H9 (cell line): ENCODE results near the gene CYP8B1. TPM values are rescaled to one million over a fixed set of nuclear protein-coding genes. Genes with fewer than 3 reads are reported as not detected.

Source experiments
- DNase-seq: peaks from one replicate; pipeline ENCODE4 v3.0.0-alpha.2; 2017
- H2AFZ ChIP-seq: one replicate; pipeline ENCODE4 v1.6.1; 2013; ENCODE audit warnings: mild to moderate bottlenecking, low read length, control low read depth, moderate library complexity
- H2AK5ac ChIP-seq: 2 replicates; pipeline ENCODE4 v1.6.1; 2013; ENCODE audit warnings: low read length, control low read depth, mixed read lengths; ENCODE audit not compliant: insufficient read length
- H2BK120ac ChIP-seq: one replicate; pipeline ENCODE4 v1.6.1; 2013; ENCODE audit warnings: low read depth, mild to moderate bottlenecking, low read length, control low read depth, inconsistent platforms; ENCODE audit not compliant: poor library complexity, severe bottlenecking
- H2BK12ac ChIP-seq: 2 replicates; pipeline ENCODE4 v1.6.1; 2013; ENCODE audit warnings: low read length, control low read depth, mixed read lengths, low read depth; ENCODE audit not compliant: insufficient read length
- H2BK15ac ChIP-seq: 2 replicates; pipeline ENCODE4 v1.6.1; 2013; ENCODE audit warnings: low read depth, low read length, control low read depth
- H2BK20ac ChIP-seq: one replicate; pipeline ENCODE4 v1.6.1; 2013; ENCODE audit warnings: low read depth, mild to moderate bottlenecking, low read length, control low read depth, inconsistent platforms; ENCODE audit not compliant: poor library complexity, severe bottlenecking
- H2BK5ac ChIP-seq: 2 replicates; pipeline ENCODE4 v1.6.1; 2013; ENCODE audit warnings: low read length, control low read depth, mixed read lengths; ENCODE audit not compliant: insufficient read length
- H3K14ac ChIP-seq: 2 replicates; pipeline ENCODE4 v1.6.1; 2013; ENCODE audit warnings: low read length, control low read depth; ENCODE audit not compliant: insufficient read depth
- H3K18ac ChIP-seq: 2 replicates; pipeline ENCODE4 v1.6.1; 2013; ENCODE audit warnings: low read depth, mild to moderate bottlenecking, mixed read lengths, low read length, control low read depth; ENCODE audit not compliant: insufficient read length
- H3K23ac ChIP-seq: 2 replicates; pipeline ENCODE4 v1.6.1; 2013; ENCODE audit warnings: low read length, control low read depth, mixed read lengths, low read depth; ENCODE audit not compliant: insufficient read length
- H3K23me2 ChIP-seq: 2 replicates; pipeline ENCODE4 v1.6.1; 2013; ENCODE audit warnings: low read depth, mild to moderate bottlenecking, mixed read lengths, low read length, control low read depth; ENCODE audit not compliant: insufficient read length, poor library complexity, severe bottlenecking
- H3K27ac ChIP-seq: 2 replicates; pipeline ENCODE4 v1.5.1; 2013; ENCODE audit warnings: low read length, control low read depth, mixed read lengths, low read depth; ENCODE audit not compliant: insufficient read length
- H3K27me3 ChIP-seq: 2 replicates; pipeline ENCODE4 v1.6.1; 2013; ENCODE audit warnings: low read length, control low read depth, inconsistent platforms; ENCODE audit not compliant: insufficient read depth
- H3K4ac ChIP-seq: 2 replicates; pipeline ENCODE4 v1.6.1; 2013; ENCODE audit warnings: low read depth, mild to moderate bottlenecking, control low read depth, inconsistent platforms, low read length, moderate library complexity
- H3K4me1 ChIP-seq: 2 replicates; pipeline ENCODE4 v1.6.1; 2013; ENCODE audit warnings: low read length, control low read depth, inconsistent platforms; ENCODE audit not compliant: insufficient read depth
- H3K4me2 ChIP-seq: 2 replicates; pipeline ENCODE4 v1.6.1; 2013; ENCODE audit warnings: low read length, control low read depth, mixed read lengths; ENCODE audit not compliant: insufficient read length, insufficient read depth
- H3K56ac ChIP-seq: 2 replicates; pipeline ENCODE4 v1.6.1; 2013; ENCODE audit warnings: low read depth, mild to moderate bottlenecking, mixed read lengths, low read length, control low read depth; ENCODE audit not compliant: insufficient read length
- H3K79me1 ChIP-seq: 2 replicates; pipeline ENCODE4 v1.6.1; 2013; ENCODE audit warnings: low read depth, mild to moderate bottlenecking, moderate library complexity, low read length, control low read depth, inconsistent platforms; ENCODE audit not compliant: insufficient read depth, poor library complexity, severe bottlenecking
- H3K79me2 ChIP-seq: 2 replicates; pipeline ENCODE4 v1.6.1; 2013; ENCODE audit warnings: low read length, control low read depth, inconsistent platforms; ENCODE audit not compliant: insufficient read depth
- H3K9ac ChIP-seq: 2 replicates; pipeline ENCODE4 v1.6.1; 2013; ENCODE audit warnings: low read length, control low read depth, mixed read lengths; ENCODE audit not compliant: insufficient read length; ENCODE audit errors: extremely low read depth
- H3K9me3 ChIP-seq: one replicate; pipeline ENCODE4 v1.6.1; 2013; ENCODE audit warnings: low read depth, low read length, inconsistent platforms; ENCODE audit not compliant: control insufficient read depth
- H3T11ph ChIP-seq: one replicate; pipeline ENCODE4 v1.6.1; 2013; ENCODE audit warnings: mild to moderate bottlenecking, low read length, control low read depth, inconsistent platforms
- H4K20me1 ChIP-seq: one replicate; pipeline ENCODE4 v1.6.1; 2013; ENCODE audit not compliant: control insufficient read depth, insufficient read length, insufficient read depth
- H4K5ac ChIP-seq: 2 replicates; pipeline ENCODE4 v1.6.1; 2013; ENCODE audit warnings: low read depth, mild to moderate bottlenecking, mixed read lengths, low read length, control low read depth; ENCODE audit not compliant: insufficient read length
- H4K8ac ChIP-seq: replicated peaks from 2 replicates; pipeline ENCODE4 v1.6.1; 2013; ENCODE audit warnings: low read length, control low read depth, mixed read lengths, low read depth; ENCODE audit not compliant: insufficient read length
- H4K91ac ChIP-seq: 2 replicates; pipeline ENCODE4 v1.6.1; 2013; ENCODE audit warnings: low read depth, mild to moderate bottlenecking, moderate library complexity, mixed read lengths, low read length, control low read depth; ENCODE audit not compliant: insufficient read length
- H3K27ac Mint-ChIP-seq, 3 experiments: 2 replicates in 2 of 3; 3 replicates in 1 of 3; pipeline ENCODE4 v1.8.0; 2020 to 2021; ENCODE audit warnings: mixed read lengths in 3 of 3, mild to moderate bottlenecking in 1 of 3, moderate library complexity in 1 of 3
- H3K27me3 Mint-ChIP-seq: 2 replicates; pipeline ENCODE4 v1.8.0; 2021; ENCODE audit warnings: low read depth, mild to moderate bottlenecking, moderate library complexity, mixed read lengths
- H3K36me3 Mint-ChIP-seq, 3 experiments: 2 replicates in 2 of 3; 3 replicates in 1 of 3; pipeline ENCODE4 v1.8.0; 2020 to 2021; ENCODE audit warnings: low read depth in 3 of 3, mixed read lengths in 3 of 3; ENCODE audit not compliant: insufficient read depth in 1 of 3
- H3K4me1 Mint-ChIP-seq, 2 experiments: 2 replicates each; pipeline ENCODE4 v1.8.0; 2020; ENCODE audit warnings: mixed read lengths in 2 of 2
- H3K4me3 Mint-ChIP-seq, 2 experiments: 2 replicates in 1 of 2; 3 replicates in 1 of 2; pipeline ENCODE4 v1.8.0; 2020 to 2021; ENCODE audit warnings: mild to moderate bottlenecking in 2 of 2, mixed read lengths in 2 of 2, moderate library complexity in 1 of 2
- H3K9me3 Mint-ChIP-seq, 2 experiments: 2 replicates in 1 of 2; 3 replicates in 1 of 2; pipeline ENCODE4 v1.8.0; 2020; ENCODE audit warnings: mild to moderate bottlenecking in 2 of 2, mixed read lengths in 2 of 2, moderate library complexity in 1 of 2
- WGBS: extraction: QIAGEN DNeasy Blood & Tissue Kit; methylation state at CpG from one replicate; pipeline ENCODE4 v1.1.7; 2013; ENCODE audit warnings: missing lambda C conversion rate, low lambda C conversion rate, mixed read lengths; ENCODE audit not compliant: insufficient read length; ENCODE audit errors: extremely low coverage; 5-methylcytosine and 5-hydroxymethylcytosine counted together
- total RNA-seq: library from RNA; stranded (reverse); gene quantifications from 2 replicates; pipeline ENCODE4 v1.2.1, GENCODE V29; 2021
- TF ChIP-seq, protein P1 (sequence below): fragments of 200-600 bp; sonication (generic); conservative IDR thresholded peaks from 3 replicates; pipeline ENCODE4 v1.8.0; 2021; ENCODE audit warnings: antibody characterized with exemption, mild to moderate bottlenecking

CYP8B1 gene
- total RNA-seq, 1 experiment from 2014 or later: not detected

- H2BK15ac ChIP-seq: no peak overlapping the region
- no peak overlapping the region for H3K4ac ChIP-seq
- H3K23ac ChIP-seq: no peak overlapping the region
- H2BK120ac ChIP-seq: no peak overlapping the region
- Mint-ChIP-seq H3K9me3 (no peaks in the 10 kb centered on the region), H3K36me3 (no peaks in the 10 kb centered on the region), H3K27ac (no peak overlapping the region; a peak in 1 of 7 replicates), H3K4me1 (no peaks in the 10 kb centered on the region), H3K27me3 (peaks cover 9% of the 10 kb centered on the region), H3K4me3 (no peak overlapping the region)
- H2BK12ac ChIP-seq: no peak overlapping the region
- no peak for DNase-seq
- no peaks in the 10 kb centered on the region for H3K79me1 ChIP-seq
- TF ChIP-seq, protein P1, sequence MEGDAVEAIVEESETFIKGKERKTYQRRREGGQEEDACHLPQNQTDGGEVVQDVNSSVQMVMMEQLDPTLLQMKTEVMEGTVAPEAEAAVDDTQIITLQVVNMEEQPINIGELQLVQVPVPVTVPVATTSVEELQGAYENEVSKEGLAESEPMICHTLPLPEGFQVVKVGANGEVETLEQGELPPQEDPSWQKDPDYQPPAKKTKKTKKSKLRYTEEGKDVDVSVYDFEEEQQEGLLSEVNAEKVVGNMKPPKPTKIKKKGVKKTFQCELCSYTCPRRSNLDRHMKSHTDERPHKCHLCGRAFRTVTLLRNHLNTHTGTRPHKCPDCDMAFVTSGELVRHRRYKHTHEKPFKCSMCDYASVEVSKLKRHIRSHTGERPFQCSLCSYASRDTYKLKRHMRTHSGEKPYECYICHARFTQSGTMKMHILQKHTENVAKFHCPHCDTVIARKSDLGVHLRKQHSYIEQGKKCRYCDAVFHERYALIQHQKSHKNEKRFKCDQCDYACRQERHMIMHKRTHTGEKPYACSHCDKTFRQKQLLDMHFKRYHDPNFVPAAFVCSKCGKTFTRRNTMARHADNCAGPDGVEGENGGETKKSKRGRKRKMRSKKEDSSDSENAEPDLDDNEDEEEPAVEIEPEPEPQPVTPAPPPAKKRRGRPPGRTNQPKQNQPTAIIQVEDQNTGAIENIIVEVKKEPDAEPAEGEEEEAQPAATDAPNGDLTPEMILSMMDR: no peak
- no peak overlapping the region for H2AK5ac ChIP-seq
- H4K8ac ChIP-seq: no peak overlapping the region
- no peaks in the 10 kb centered on the region for H4K20me1 ChIP-seq
- no peak overlapping the region for H2BK20ac ChIP-seq
- H3T11ph ChIP-seq: no peak overlapping the region
- no peaks in the 10 kb centered on the region for H3K23me2 ChIP-seq
- no peak overlapping the region for H3K18ac ChIP-seq
- no peak overlapping the region for H2BK5ac ChIP-seq
- H2AFZ ChIP-seq: no peak overlapping the region
- no peak overlapping the region for H3K14ac ChIP-seq
- no CpG with 5 or more reads among the region's 5 CpGs for WGBS
- no peaks in the 10 kb centered on the region for H3K27me3 ChIP-seq
- H3K9ac ChIP-seq: no peak overlapping the region
- H3K4me1 ChIP-seq: no peaks in the 10 kb centered on the region
- H3K4me2 ChIP-seq: no peak overlapping the region
- H3K79me2 ChIP-seq: no peaks in the 10 kb centered on the region
- H3K27ac ChIP-seq: no peak overlapping the region
- H3K9me3 ChIP-seq: no peaks in the 10 kb centered on the region
- H4K91ac ChIP-seq: no peak overlapping the region
- H4K5ac ChIP-seq: no peak overlapping the region
- H3K56ac ChIP-seq: no peak overlapping the region
Observed at GRCh38 chr3:42871592-42872196, 4.0 kb downstream of the CYP8B1 start.
